Calu3 (cell line): ENCODE measurements around the gene ACTL6B. TPM values are rescaled to one million over a fixed set of nuclear protein-coding genes. Genes with fewer than 3 reads are reported as not detected.

Experiments used
- BruUV-seq: library from RNA; stranded (reverse); fragments of 400-500 nt; replicated peaks from 2 replicates; lab custom pipeline; 2021; lab: Mats Ljungman, UMichigan
- CTCF ChIA-PET: fragments of 300-600 bp; sonication (Branson Sonifier 250); formaldehyde crosslinking; loops from one replicate; lab custom pipeline; 2022; ENCODE audit warnings: antibody characterized with exemption; lab: Charles Lee
- DNase-seq: peaks from one replicate; pipeline ENCODE4 v3.0.0; 2022
- H3K27ac Mint-ChIP-seq: one replicate; pipeline ENCODE4 v1.8.0; 2022; ENCODE audit warnings: mixed read lengths; ENCODE audit not compliant: unreplicated experiment
- H3K27me3 Mint-ChIP-seq: one replicate; pipeline ENCODE4 v1.8.0; 2022; ENCODE audit warnings: mixed read lengths; ENCODE audit not compliant: unreplicated experiment
- H3K36me3 Mint-ChIP-seq: one replicate; pipeline ENCODE4 v1.8.0; 2022; ENCODE audit warnings: mild to moderate bottlenecking, moderate library complexity, mixed read lengths; ENCODE audit not compliant: insufficient read depth, unreplicated experiment
- H3K4me1 Mint-ChIP-seq: one replicate; pipeline ENCODE4 v1.8.0; 2022; ENCODE audit warnings: mild to moderate bottlenecking, low read depth, mixed read lengths; ENCODE audit not compliant: unreplicated experiment
- H3K4me3 Mint-ChIP-seq: one replicate; pipeline ENCODE4 v1.8.0; 2022; ENCODE audit warnings: mild to moderate bottlenecking, low read depth, moderate library complexity, mixed read lengths; ENCODE audit not compliant: unreplicated experiment
- H3K9me3 Mint-ChIP-seq: one replicate; pipeline ENCODE4 v1.8.0; 2022; ENCODE audit warnings: low read depth, mixed read lengths; ENCODE audit not compliant: unreplicated experiment
- CTCF ChIP-seq: fragments of 200-600 bp; IDR thresholded peaks from one replicate; pipeline ENCODE4 v1.8.0; 2022; ENCODE audit warnings: antibody characterized with exemption; ENCODE audit not compliant: unreplicated experiment
- intact Hi-C: fragments of 100-400 bp; cut with micrococcal nuclease; formaldehyde crosslinking; loops from one replicate; pipeline ENCODE4 v1.10.0; 2022; ENCODE audit not compliant: unreplicated experiment
- total RNA-seq: library from RNA; stranded (reverse); gene quantifications from 2 replicates; pipeline ENCODE4 v1.2.3, GENCODE V29; 2022

The ACTL6B gene
- total RNA-seq, 1 experiment from 2014 or later = not detected

- no peak for TF ChIP-seq CTCF
- Mint-ChIP-seq H3K9me3 (no peaks in the 10 kb centered on the region), H3K36me3 (peaks cover 11% of the 10 kb centered on the region), H3K4me1 (no peaks in the 10 kb centered on the region), H3K27me3 (no peaks in the 10 kb centered on the region), H3K4me3 (peak overlapping the region; percentile 74), H3K27ac (no peak overlapping the region)
- no TSS peak for BruUV-seq
- CTCF ChIA-PET = no interaction called here
- intact Hi-C loops = no loop called here
- peak; percentile 37 for DNase-seq
Observed at GRCh38 chr7:100604976-100605911, 51.0 kb downstream of the ACTL6B start.

GRCh38 chr7:100604028-100604975, 51.9 kb downstream of the ACTL6B start:
- BruUV-seq = no TSS peak
- intact Hi-C loops = no loop called here
- Mint-ChIP-seq H3K9me3 (no peaks in the 10 kb centered on the region), H3K4me3 (peak overlapping the region; percentile 74), H3K36me3 (peaks cover 11% of the 10 kb centered on the region), H3K4me1 (no peaks in the 10 kb centered on the region), H3K27me3 (no peaks in the 10 kb centered on the region), H3K27ac (no peak overlapping the region)
- CTCF ChIA-PET = no interaction called here
- DNase-seq = peak; percentile 77
- peak; percentile 55 for TF ChIP-seq CTCF

GRCh38 chr7:100603726-100604027, 52.6 kb downstream of the ACTL6B start:
- intact Hi-C loops = no loop called here
- no peak for TF ChIP-seq CTCF
- H3K4me1 Mint-ChIP-seq = no peaks in the 10 kb centered on the region
- H3K27ac Mint-ChIP-seq = no peak overlapping the region
- H3K36me3 Mint-ChIP-seq = peaks cover 11% of the 10 kb centered on the region
- H3K4me3 Mint-ChIP-seq = peak overlapping the region; percentile 74
- DNase-seq = no peak
- BruUV-seq = no TSS peak
- CTCF ChIA-PET = interaction anchor here (0.6 kb wide), 1 partner anchor 271 kb away, joined by 8 read pairs; the partner anchor contains the start of gene SRRT
- H3K9me3 Mint-ChIP-seq = no peaks in the 10 kb centered on the region
- no peaks in the 10 kb centered on the region for H3K27me3 Mint-ChIP-seq

GRCh38 chr7:100602889-100603725, 53.1 kb downstream of the ACTL6B start:
- no peaks in the 10 kb centered on the region for H3K27me3 Mint-ChIP-seq
- H3K27ac Mint-ChIP-seq = no peak overlapping the region
- H3K4me1 Mint-ChIP-seq = no peaks in the 10 kb centered on the region
- H3K4me3 Mint-ChIP-seq = no peak overlapping the region
- intact Hi-C loops = no loop called here
- no peaks in the 10 kb centered on the region for H3K9me3 Mint-ChIP-seq
- TF ChIP-seq CTCF = no peak
- BruUV-seq = no TSS peak
- H3K36me3 Mint-ChIP-seq = peaks cover 11% of the 10 kb centered on the region
- DNase-seq = no peak
- CTCF ChIA-PET = interaction anchor here (0.6 kb wide), 1 partner anchor 272 kb away, joined by 8 read pairs; the partner anchor contains the start of gene SRRT
